WERI-Rb-1 (cell line): ENCODE data around the gene ADAMTS13.
"Not testable (repeated sequence)": the region's sequence is repeated elsewhere in the genome, so short reads cannot be mapped to it uniquely, and the experiment has no call there.

ENCODE experiments used
- DNase-seq: peaks from one replicate; pipeline ENCODE4 v3.0.0-alpha.2; 2020
- H3K27ac ChIP-seq: fragments of 250-450 bp; sonication (Bioruptor Pico); 2 replicates; pipeline ENCODE4 v1.5.1; 2020; ENCODE audit warnings: mild to moderate bottlenecking, moderate library complexity
- H3K27me3 ChIP-seq: fragments of 250-450 bp; sonication (Bioruptor Pico); 2 replicates; pipeline ENCODE4 v1.5.1; 2021; ENCODE audit warnings: mild to moderate bottlenecking, low read depth, moderate library complexity; ENCODE audit not compliant: insufficient read depth, severe bottlenecking
- H3K36me3 ChIP-seq: fragments of 250-450 bp; sonication (Bioruptor Pico); 2 replicates; pipeline ENCODE4 v1.5.1; 2020; ENCODE audit warnings: mild to moderate bottlenecking, moderate library complexity
- H3K4me3 ChIP-seq: 2 replicates; pipeline ENCODE4 v1.5.1; 2011; ENCODE audit warnings: low read depth, mild to moderate bottlenecking, control low read depth, low read length
- H3K9me3 ChIP-seq: fragments of 250-450 bp; sonication (Bioruptor Pico); 2 replicates; pipeline ENCODE4 v1.5.1; 2021; ENCODE audit warnings: mild to moderate bottlenecking, moderate library complexity; ENCODE audit not compliant: severe bottlenecking
- CTCF ChIP-seq: IDR thresholded peaks from 2 replicates; pipeline ENCODE4 v1.5.1; 2011; ENCODE audit warnings: low read depth, mild to moderate bottlenecking, control low read depth, inconsistent platforms, low read length

ADAMTS13 gene

GRCh38 chr9:133421615-133422542, at the start of gene ADAMTS13:
Gene ADAMTS13 (plus strand): TSS chr9:133422367. CDS start chr9:133422444, 77 bp downstream.
- Histone ChIP-seq H3K27me3 (no peaks in the 10 kb centered on the region), H3K4me3 (no peak within 1 kb of the TSS), H3K27ac (no peak within 1 kb of the TSS), H3K9me3 (no peaks in the 10 kb centered on the region), H3K36me3 (no peaks in the 10 kb centered on the region)
- DNase-seq, result peak; percentile 53
- peak; percentile 50; the same call in 1 of the 2 replicates for TF ChIP-seq CTCF

DNA sequence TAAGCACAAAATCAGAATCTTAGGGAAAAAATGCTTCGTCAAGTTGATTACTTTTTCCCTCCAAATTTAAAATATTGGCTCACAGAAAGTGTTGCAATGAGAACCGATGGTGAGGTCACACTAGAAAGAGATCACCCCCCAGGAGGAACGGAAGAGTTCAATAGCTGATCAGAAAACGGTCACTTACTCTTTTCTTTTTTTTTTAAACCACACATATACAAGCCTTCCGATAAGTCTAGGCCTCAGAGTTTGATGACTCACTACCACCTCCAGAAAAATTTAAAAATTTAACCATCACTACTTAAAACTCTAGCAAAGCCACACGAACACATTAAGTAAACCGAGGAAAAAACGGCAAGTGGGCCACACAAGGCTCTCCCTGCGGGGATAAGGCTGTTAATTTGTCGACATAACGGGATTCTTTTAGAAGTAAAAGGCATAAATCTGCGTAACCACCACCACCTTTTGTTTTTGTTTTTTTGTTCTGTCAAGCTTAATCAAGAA, 47.5 kb upstream of the ADAMTS13 start:
- Histone ChIP-seq H3K9me3 (peaks cover 10% of the 10 kb centered on the region), H3K27me3 (no peaks in the 10 kb centered on the region), H3K27ac (peak overlapping the region; percentile 94), H3K36me3 (peaks cover 36% of the 10 kb centered on the region), H3K4me3 (peak overlapping the region; percentile 78)
- DNase-seq, result no peak
- TF ChIP-seq CTCF, result no peak

GRCh38 chr9:133375116-133375723, 46.9 kb upstream of the ADAMTS13 start:
- H3K36me3 ChIP-seq, result peaks cover 32% of the 10 kb centered on the region
- H3K9me3 ChIP-seq, result peaks cover 10% of the 10 kb centered on the region
- no peaks in the 10 kb centered on the region for H3K27me3 ChIP-seq
- H3K27ac ChIP-seq, result peak overlapping the region; percentile 94
- peak; percentile 47 for DNase-seq
- H3K4me3 ChIP-seq, result peak overlapping the region; percentile 78
- peak; percentile 44 for TF ChIP-seq CTCF

GRCh38 chr9:133375724-133376654, 46.2 kb upstream of the ADAMTS13 start, which contains the start of the genes STKLD1 and SURF4:
Gene STKLD1 (plus strand): TSS chr9:133376366. CDS start chr9:133376474, 108 bp downstream.
Gene SURF4 (minus strand): TSS chr9:133376060. CDS start chr9:133375969, 91 bp downstream.
- H3K27ac ChIP-seq, result peak within 1 kb of the TSS; percentile 94
- no peak for TF ChIP-seq CTCF
- DNase-seq, result peak; percentile 95
- peaks cover 25% of the 10 kb centered on the region for H3K36me3 ChIP-seq
- peaks cover 10% of the 10 kb centered on the region for H3K9me3 ChIP-seq
- H3K4me3 ChIP-seq, result peak within 1 kb of the TSS; percentile 78
- no peaks in the 10 kb centered on the region for H3K27me3 ChIP-seq

DNA sequence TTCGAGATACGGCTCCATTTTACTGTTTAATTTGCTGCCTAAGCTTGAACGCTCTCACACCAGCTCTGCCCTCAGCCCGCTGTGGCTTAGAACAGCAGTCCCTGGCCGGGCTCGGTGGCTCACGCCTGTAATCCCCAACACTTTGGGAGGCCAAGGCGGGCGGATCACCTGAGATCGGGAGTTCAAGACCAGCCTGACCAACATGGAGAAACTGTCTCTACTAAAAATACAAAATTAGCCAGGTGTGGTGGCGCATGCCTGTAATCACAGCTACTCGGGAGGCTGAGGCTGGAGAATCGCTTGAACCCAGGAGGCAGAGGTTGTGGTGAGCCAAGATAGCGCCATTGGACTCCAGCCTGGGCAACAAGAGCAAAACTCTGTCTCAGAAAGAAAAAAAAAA, 44.9 kb upstream of the ADAMTS13 start:
- not testable (repeated sequence) for H3K27me3 ChIP-seq, H3K4me3 ChIP-seq, H3K9me3 ChIP-seq, H3K27ac ChIP-seq, DNase-seq
- peaks cover 22% of the 10 kb centered on the region for H3K36me3 ChIP-seq
